ACC112 (cell line): ENCODE results near the gene SNX27.
"Not testable (repeated sequence)": the region's sequence is repeated elsewhere in the genome, so short reads cannot be mapped to it uniquely, and the experiment has no call there.

ENCODE experiments used
- H2AFZ ChIP-seq: fragments of 200-600 bp; sonication (generic); one replicate; pipeline ENCODE4 v1.6.0; 2017; ENCODE audit warnings: antibody characterized with exemption, low read length; ENCODE audit not compliant: unreplicated experiment
- H3K27ac ChIP-seq: fragments of 200-600 bp; sonication (generic); 2 replicates; pipeline ENCODE4 v1.5.1; 2014; ENCODE audit warnings: low read depth, mild to moderate bottlenecking, antibody characterized with exemption, low read length, moderate library complexity
- H3K27me3 ChIP-seq: fragments of 200-600 bp; sonication (generic); 2 replicates; pipeline ENCODE4 v1.6.1; 2014; ENCODE audit warnings: mild to moderate bottlenecking, antibody characterized with exemption, low read length, moderate library complexity, mixed read lengths; ENCODE audit not compliant: insufficient read depth
- H3K36me3 ChIP-seq: fragments of 200-600 bp; sonication (generic); 2 replicates; pipeline ENCODE4 v1.6.1; 2016; ENCODE audit warnings: mild to moderate bottlenecking, antibody characterized with exemption, low read length, moderate library complexity, mixed read lengths; ENCODE audit not compliant: insufficient read depth
- H3K4me1 ChIP-seq: fragments of 200-600 bp; sonication (generic); one replicate; pipeline ENCODE4 v1.6.1; 2016; ENCODE audit warnings: low read length, mixed read lengths; ENCODE audit not compliant: insufficient read depth, unreplicated experiment, control insufficient read depth
- H3K4me3 ChIP-seq: fragments of 200-600 bp; sonication (generic); 2 replicates; pipeline ENCODE4 v1.5.1; 2014; ENCODE audit warnings: mild to moderate bottlenecking, low read depth, low read length
- H3K79me2 ChIP-seq: fragments of 200-600 bp; sonication (generic); one replicate; pipeline ENCODE4 v1.6.0; 2016; ENCODE audit warnings: low read length; ENCODE audit not compliant: control insufficient read depth, unreplicated experiment, insufficient read depth

The SNX27 gene

GRCh38 chr1:151581451-151581850 is 30.4 kb upstream of the SNX27 start:
- Histone ChIP-seq H3K4me1 (peaks cover 10% of the 10 kb centered on the region), H2AFZ (no peak overlapping the region), H3K4me3 (no peak overlapping the region), H3K36me3 (no peaks in the 10 kb centered on the region), H3K79me2 (no peaks in the 10 kb centered on the region), H3K27me3 (no peaks in the 10 kb centered on the region), H3K27ac (no peak overlapping the region)

GRCh38 chr1:151581921-151582320 is 29.9 kb upstream of the SNX27 start:
- no peaks in the 10 kb centered on the region for H3K27me3 ChIP-seq
- no peaks in the 10 kb centered on the region for H3K79me2 ChIP-seq
- H3K27ac ChIP-seq = no peak overlapping the region
- no peak overlapping the region for H3K4me3 ChIP-seq
- no peak overlapping the region for H2AFZ ChIP-seq
- no peaks in the 10 kb centered on the region for H3K36me3 ChIP-seq
- H3K4me1 ChIP-seq = peaks cover 10% of the 10 kb centered on the region

DNA sequence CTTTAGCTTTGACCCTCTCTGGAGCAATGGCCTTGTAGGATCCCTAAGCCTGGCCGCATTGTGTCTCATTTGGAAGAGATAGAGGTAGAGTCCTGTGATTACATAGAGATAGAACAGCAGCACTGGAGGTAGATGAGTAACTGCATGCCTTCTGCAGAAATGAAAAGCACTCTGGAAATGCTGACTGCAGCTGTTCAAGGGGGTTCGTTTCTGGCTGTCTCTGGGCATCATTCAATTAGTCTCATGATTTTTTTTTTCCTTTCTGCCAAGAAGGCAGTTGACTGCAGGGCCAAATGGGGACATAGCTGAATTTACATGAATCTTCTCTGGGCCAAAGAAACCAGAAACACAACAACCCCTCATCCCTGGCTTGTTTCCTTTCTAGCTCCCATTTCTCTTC is 28.1 kb upstream of the SNX27 start:
- H3K79me2 ChIP-seq = no peaks in the 10 kb centered on the region
- no peaks in the 10 kb centered on the region for H3K27me3 ChIP-seq
- H3K4me1 ChIP-seq = peaks cover 8% of the 10 kb centered on the region
- H3K36me3 ChIP-seq = no peaks in the 10 kb centered on the region
- no peak overlapping the region for H3K4me3 ChIP-seq
- H2AFZ ChIP-seq = no peak overlapping the region
- H3K27ac ChIP-seq = no peak overlapping the region

GRCh38 chr1:151584278-151584677 is 27.6 kb upstream of the SNX27 start:
- no peak overlapping the region for H3K27ac ChIP-seq
- H3K4me1 ChIP-seq = peaks cover 3% of the 10 kb centered on the region
- H3K36me3 ChIP-seq = no peaks in the 10 kb centered on the region
- H2AFZ ChIP-seq = no peak overlapping the region
- no peaks in the 10 kb centered on the region for H3K27me3 ChIP-seq
- no peak overlapping the region for H3K4me3 ChIP-seq
- no peaks in the 10 kb centered on the region for H3K79me2 ChIP-seq

GRCh38 chr1:151584780-151585179 is 27.1 kb upstream of the SNX27 start:
- H2AFZ ChIP-seq = no peak overlapping the region
- H3K27ac ChIP-seq = no peak overlapping the region
- no peaks in the 10 kb centered on the region for H3K4me1 ChIP-seq
- H3K79me2 ChIP-seq = no peaks in the 10 kb centered on the region
- no peaks in the 10 kb centered on the region for H3K27me3 ChIP-seq
- no peaks in the 10 kb centered on the region for H3K36me3 ChIP-seq
- no peak overlapping the region for H3K4me3 ChIP-seq

GRCh38 chr1:151585622-151586021 is 26.2 kb upstream of the SNX27 start:
- no peak overlapping the region for H3K4me3 ChIP-seq
- no peak overlapping the region for H2AFZ ChIP-seq
- no peak overlapping the region for H3K27ac ChIP-seq
- no peaks in the 10 kb centered on the region for H3K27me3 ChIP-seq
- H3K36me3 ChIP-seq = no peaks in the 10 kb centered on the region
- no peaks in the 10 kb centered on the region for H3K79me2 ChIP-seq
- H3K4me1 ChIP-seq = no peaks in the 10 kb centered on the region

DNA sequence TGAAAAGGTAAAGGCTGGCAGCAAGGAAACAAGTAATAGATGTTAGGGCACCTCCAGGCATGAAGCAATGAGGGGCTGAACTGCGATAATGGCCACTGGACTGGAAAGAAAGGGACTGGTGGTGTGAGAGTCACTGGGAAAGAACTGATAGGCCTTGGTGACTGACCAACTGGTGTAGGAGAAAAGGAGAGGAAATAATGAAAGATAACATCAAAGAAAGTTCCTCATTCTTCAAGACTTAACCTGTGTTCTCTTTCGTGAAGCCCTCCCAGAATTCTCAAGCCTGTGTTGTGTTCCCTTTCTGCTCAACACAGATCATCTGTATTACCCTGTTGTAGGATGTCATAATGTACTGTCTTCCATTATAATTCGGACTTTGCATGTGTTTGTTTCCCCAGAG is 20.9 kb upstream of the SNX27 start:
- no peak overlapping the region for H3K27ac ChIP-seq
- H3K4me1 ChIP-seq = no peaks in the 10 kb centered on the region
- H3K4me3 ChIP-seq = no peak overlapping the region
- H3K27me3 ChIP-seq = no peaks in the 10 kb centered on the region
- H2AFZ ChIP-seq = no peak overlapping the region
- no peaks in the 10 kb centered on the region for H3K79me2 ChIP-seq
- H3K36me3 ChIP-seq = no peaks in the 10 kb centered on the region

GRCh38 chr1:151593730-151594129 is 18.1 kb upstream of the SNX27 start:
- Histone ChIP-seq H3K4me1 (no peaks in the 10 kb centered on the region), H3K27me3 (no peaks in the 10 kb centered on the region), H3K4me3 (peak overlapping the region; percentile 53), H2AFZ (peak overlapping the region; percentile 65), H3K79me2 (no peaks in the 10 kb centered on the region), H3K36me3 (no peaks in the 10 kb centered on the region), H3K27ac (no peak overlapping the region)

DNA sequence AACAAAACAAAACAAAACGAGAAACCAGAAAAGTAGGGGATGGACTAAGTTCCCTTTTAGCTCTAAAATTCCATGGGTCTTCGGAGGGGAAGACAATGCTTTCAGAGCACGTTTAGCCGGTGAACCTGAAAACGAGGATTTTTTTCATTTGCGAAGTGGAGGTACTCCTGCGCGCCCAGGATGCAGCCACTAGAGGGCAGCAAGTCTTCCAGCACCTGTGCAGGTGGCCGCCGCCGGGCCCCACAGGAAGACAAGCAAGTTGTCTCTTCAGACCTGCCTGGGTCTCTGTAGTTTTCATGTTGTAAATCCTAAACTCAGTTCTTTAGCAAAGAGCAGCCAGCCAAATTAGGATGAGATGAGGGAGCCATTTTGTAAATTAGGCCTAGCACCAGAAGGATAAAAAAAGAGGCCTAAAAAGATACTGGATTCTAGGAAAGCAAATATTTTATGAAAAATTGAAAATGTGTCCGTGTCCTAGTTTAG is 17.7 kb upstream of the SNX27 start:
- peak overlapping the region; percentile 65 for H2AFZ ChIP-seq
- H3K4me3 ChIP-seq = peak overlapping the region; percentile 53
- H3K36me3 ChIP-seq = no peaks in the 10 kb centered on the region
- H3K27ac ChIP-seq = no peak overlapping the region
- no peaks in the 10 kb centered on the region for H3K27me3 ChIP-seq
- no peaks in the 10 kb centered on the region for H3K4me1 ChIP-seq
- H3K79me2 ChIP-seq = no peaks in the 10 kb centered on the region

GRCh38 chr1:151596166-151596953 is 15.5 kb upstream of the SNX27 start:
- no peaks in the 10 kb centered on the region for H3K79me2 ChIP-seq
- H2AFZ ChIP-seq = no peak overlapping the region

DNA sequence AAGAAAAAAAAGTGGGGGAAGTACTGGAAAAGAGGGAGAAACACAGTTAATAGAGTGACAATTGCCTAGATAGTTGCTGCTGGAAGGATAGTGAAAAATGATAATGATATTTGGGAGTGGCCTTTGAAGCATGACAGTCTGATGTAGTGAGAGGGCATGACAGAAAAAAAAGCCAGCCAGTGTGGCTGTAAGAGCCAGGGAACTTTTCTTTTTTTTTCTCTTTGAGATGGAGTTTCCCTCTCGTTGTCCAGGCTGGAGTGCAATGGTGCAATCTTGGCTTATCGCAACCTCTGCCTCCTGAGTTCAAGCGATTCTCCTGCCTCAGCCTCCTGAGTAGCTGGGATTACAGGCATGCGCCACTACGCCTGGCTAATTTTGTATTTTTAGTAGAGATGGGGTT is 9.3 kb upstream of the SNX27 start:
- H2AFZ ChIP-seq, H3K79me2 ChIP-seq, H3K36me3 ChIP-seq, H3K27ac ChIP-seq, H3K27me3 ChIP-seq, H3K4me1 ChIP-seq, H3K4me3 ChIP-seq: not testable (repeated sequence)

More at GRCh38 chr1:151596166-151596953, 15.5 kb upstream of the SNX27 start:
- no peaks in the 10 kb centered on the region for H3K27me3 ChIP-seq
- no peak overlapping the region for H3K27ac ChIP-seq
- H3K36me3 ChIP-seq = no peaks in the 10 kb centered on the region
- no peak overlapping the region for H3K4me3 ChIP-seq
- no peaks in the 10 kb centered on the region for H3K4me1 ChIP-seq
